ENCODE measurements around the gene UPF2.
"Not testable (repeated sequence)": the region's sequence is repeated elsewhere in the genome, so short reads cannot be mapped to it uniquely, and the experiment has no call there.

UPF2 gene

GRCh38 chr10:12042797-12043651 lies at the start of gene UPF2:
Gene UPF2 (minus strand): TSS chr10:12042809. CDS start chr10:12035423, 7,386 bp downstream.
- peak; percentile 96 for DNase-seq (ENCODE audit: low read depth, low spot score)

- no peak for DNase-seq (ENCODE audit: low read depth, low spot score)
These were observed 48.8 kb upstream of the UPF2 start for GRCh38 chr10:12091421-12091820.

DNA sequence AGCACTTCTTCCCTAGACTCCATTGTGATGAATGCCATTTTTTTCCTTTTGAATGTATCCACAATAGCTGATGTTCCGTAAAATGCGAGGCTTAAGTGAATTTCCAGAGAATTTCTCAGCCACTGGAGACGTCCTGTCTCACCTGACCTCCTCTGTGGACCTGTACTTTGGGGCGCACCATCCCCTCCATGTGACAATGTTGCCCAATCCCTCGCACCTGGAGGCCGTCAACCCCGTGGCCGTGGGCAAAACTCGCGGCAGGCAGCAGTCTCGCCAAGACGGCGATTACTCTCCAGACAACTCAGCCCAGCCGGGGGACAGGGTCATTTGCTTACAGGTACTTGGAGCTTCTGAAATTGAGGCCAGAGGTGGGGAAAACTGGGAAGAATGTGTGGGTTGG lies 46.3 kb upstream of the UPF2 start:
- DNase-seq (ENCODE audit: low read depth, low spot score): no peak

GRCh38 chr10:12081879-12082557 lies 39.4 kb upstream of the UPF2 start:
- DNase-seq (ENCODE audit: low read depth, low spot score): no peak

- DNase-seq (ENCODE audit: low read depth, low spot score): peak; percentile 30
These were observed 38.9 kb upstream of the UPF2 start for GRCh38 chr10:12081470-12081869.

DNA sequence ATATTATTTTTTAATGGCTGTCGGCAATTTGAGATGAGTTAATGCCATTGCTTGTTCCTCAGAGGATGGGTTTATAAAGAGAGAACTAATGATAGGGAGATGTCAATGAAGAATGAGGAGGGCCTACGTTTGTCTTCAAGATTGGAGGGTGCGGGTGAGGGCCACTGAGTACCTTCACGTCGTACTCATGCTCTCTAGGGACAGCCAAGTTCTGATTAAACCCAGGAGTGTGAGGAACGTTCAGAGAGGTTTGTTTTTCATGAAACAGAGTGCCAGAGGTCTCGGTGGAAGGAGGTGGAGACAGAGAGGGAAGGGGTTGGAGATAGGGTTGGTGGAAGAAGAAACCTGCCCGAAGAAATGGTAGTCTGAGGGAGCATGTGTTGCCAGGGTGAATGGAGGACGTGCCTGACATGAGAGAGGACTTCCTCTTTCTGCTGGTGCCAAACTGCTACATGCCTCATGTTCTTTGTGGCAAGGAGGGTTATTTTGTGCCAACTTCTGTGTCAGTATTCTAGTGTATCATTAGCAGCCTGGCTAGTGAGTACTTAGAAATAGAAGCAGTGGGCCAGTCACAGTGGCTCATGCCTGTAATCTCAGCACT lies 35.1 kb upstream of the UPF2 start:
- no peak for DNase-seq (ENCODE audit: low read depth, low spot score)

DNA sequence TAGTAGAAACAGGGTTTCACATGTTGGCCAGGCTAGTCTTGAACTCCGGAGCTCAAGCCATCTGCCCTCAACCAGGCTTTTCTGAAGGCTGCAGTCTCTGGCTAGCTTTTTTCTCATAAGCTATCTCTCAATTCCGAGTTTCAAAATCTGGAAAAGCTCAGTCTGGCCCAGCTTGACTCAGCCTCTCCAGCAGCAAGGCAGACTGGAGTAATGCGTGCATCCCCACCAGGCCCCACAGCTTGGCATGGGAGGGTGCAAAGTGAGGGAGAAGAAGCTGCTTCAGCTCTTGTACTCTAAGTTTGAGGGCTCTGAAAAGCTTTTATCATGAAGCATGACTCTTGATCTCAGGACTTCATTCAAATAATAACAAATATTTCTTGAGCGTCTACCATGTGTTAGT lies 30.9 kb upstream of the UPF2 start:
- DNase-seq (ENCODE audit: low read depth, low spot score): no peak

DNA sequence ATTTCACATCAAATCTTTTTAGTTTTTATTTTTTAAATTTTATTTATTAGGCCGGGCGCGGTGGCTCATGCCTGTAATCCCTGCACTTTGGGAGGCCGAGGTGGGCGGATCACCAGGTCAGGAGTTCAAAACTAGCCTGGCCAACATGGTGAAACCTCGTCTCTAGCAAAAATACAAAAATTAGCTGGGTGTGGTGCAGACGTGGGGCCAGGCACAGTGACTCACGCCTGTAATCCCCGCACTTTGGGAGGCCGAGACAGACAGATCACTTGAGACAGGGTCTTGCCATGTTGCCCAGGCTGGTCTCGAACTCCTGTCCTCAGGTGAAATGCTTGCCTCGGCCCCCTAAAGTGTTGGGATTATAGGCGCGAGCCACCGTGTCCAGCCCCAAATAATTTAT lies 28.8 kb upstream of the UPF2 start:
- DNase-seq (ENCODE audit: low read depth, low spot score): not testable (repeated sequence)

DNA sequence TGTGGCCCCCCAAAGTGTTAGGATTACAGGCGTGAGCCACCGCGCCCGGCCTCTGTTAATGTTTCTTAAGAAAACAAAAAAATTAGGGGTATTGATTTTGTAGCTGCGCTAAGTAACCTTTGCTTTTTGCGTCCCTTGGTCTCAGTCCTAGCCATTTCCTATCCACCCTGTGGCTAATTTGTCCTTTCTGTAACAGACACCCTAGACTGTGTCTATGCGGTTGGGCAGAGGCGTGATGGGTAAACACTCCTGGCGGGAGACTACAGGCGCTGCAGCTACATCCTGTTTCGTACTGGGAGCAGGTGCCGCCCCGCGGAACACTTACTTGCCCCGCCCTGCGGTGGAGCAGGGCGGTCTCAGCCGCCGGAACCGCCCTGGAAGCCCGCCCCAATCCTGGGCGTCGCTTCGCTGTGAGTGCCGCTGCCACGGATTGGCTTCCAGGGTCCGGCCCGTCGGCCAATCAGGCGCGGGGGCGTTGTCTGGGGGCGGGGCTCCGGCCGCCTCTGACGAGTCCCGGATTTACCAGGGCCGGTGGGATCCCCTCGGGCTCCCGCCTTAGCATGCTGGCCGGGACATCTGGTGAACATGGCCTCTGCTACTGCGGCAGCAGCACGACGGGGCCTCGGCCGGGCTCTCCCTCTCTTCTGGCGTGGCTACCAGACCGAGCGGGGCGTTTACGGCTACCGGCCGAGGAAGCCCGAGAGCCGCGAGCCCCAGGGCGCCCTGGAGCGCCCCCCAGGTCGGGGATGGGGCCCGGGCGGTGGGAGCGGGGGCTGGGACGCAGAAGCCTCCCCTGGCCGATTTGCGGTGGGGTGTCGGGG lies 26.1 kb upstream of the UPF2 start, which contains the start of gene DHTKD1:
Gene DHTKD1 (plus strand): TSS at position 506 of the 821 bp plus-strand sequence. CDS start 80 bp downstream, at position 586.
- peak; percentile 100 for DNase-seq (ENCODE audit: low read depth, low spot score)

DNA sequence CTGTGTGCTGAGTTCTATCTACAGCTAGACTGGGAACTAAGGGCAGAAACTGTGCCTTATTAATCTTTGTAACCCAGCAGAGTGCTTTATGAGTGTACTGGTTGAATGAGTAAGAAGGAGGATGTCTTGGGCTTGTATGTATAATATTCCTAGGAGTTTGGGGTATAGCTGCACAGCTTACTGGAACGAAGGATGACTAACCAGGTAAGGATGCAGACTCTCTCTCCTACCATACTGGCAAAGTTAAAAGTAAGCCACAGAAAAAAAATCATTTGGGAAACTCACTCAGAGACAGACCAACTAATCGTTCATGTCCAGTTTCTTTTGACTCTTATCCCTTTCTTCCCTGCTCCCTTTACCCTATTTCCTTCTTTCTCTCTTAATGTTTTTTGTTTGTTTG lies 24.7 kb upstream of the UPF2 start:
- no peak for DNase-seq (ENCODE audit: low read depth, low spot score)

DNA sequence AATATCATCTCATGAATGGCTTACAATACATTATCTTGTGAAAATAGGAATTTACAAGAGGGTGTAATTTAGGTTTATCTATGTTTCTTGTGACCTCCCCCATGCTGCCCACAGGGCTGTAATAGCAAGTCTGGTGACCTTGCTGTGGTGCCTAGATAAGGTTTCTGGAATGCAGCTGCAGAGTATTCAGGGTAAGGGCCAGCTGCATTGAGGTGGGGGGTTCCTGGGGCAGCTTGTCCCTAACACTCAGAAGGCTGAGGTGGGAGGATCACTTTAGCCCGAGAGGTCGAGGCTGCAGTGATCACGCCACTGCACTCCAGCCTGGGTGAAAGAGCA lies 20.8 kb upstream of the UPF2 start:
- no peak for DNase-seq (ENCODE audit: low read depth, low spot score)

- no peak for DNase-seq (ENCODE audit: low read depth, low spot score)
These were observed 20.3 kb upstream of the UPF2 start for GRCh38 chr10:12062754-12063482.

DNA sequence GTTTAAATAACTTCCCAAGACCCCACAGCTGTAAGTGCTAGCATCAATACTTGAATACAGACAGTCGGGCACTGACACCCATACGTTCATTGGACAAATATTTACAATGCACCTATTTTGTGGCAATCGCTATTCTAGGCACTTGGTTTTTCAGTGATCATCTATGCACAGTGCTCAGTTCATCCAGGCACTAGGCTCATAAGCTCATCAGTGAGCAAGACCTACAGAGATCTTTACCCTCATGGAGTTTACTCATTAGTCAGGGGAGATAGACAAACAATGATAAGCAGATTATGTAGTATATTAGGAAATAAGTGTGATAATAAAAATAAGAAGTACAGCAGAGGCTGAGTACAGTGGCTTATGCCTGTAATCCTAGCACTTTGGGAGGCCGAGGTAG lies 18.5 kb upstream of the UPF2 start:
- DNase-seq (ENCODE audit: low read depth, low spot score): no peak

DNA sequence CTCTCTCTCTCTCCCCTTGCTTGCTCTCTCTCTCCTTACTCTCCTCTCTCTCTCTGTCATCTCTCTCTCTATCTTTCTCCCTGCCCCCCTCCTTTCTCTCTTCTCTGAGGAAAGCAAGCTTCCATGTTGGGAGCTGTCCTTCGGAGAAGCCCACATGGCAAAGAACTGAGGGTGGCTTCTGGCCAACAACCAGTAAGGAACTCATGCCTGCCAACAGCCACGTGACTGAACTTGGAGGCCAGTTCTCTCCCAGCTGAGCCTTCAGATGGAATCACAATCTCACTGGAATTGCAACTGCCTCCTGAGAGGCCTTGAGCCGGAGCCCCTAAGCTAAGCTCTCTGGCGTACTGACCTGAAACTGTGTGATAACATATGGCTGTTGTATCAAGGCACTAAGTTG lies 14.1 kb upstream of the UPF2 start:
- no peak for DNase-seq (ENCODE audit: low read depth, low spot score)

GRCh38 chr10:12055732-12056131 lies 13.1 kb upstream of the UPF2 start:
- DNase-seq (ENCODE audit: low read depth, low spot score): no peak

- DNase-seq (ENCODE audit: low read depth, low spot score): no peak
These were observed 8.6 kb upstream of the UPF2 start for GRCh38 chr10:12051241-12051640.

GRCh38 chr10:12050528-12050927 lies 7.9 kb upstream of the UPF2 start:
- no peak for DNase-seq (ENCODE audit: low read depth, low spot score)

DNA sequence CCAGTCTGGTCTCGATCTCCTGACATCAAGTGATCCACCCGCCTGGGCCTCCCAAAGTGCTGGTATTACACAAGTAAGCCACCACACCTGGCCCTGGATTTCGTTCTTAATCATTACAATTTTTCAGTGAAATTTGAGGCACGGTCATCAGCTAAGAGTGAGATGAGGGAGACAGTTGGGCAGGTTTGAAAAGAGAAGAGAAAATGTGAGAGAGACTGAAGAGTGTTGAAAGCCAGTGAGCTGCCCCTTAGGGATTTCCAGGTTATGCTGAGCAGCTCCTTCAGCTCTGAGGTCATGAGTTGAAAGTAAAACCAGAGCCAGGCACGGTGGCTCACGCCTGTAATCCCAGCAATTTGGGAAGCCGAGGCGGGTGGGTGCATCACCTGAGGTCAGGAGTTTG lies 5.9 kb upstream of the UPF2 start:
- no peak for DNase-seq (ENCODE audit: low read depth, low spot score)

GRCh38 chr10:12045596-12045995 lies 3.0 kb upstream of the UPF2 start:
- DNase-seq (ENCODE audit: low read depth, low spot score): no peak

- no peak for DNase-seq (ENCODE audit: low read depth, low spot score)
These were observed 206 bp downstream of the UPF2 start for GRCh38 chr10:12042409-12042796.

GRCh38 chr10:12041766-12042408 lies 722 bp downstream of the UPF2 start:
- peak; percentile 32 for DNase-seq (ENCODE audit: low read depth, low spot score)
